Measurements from ENCODE around the gene ZGPAT.
"Not testable (repeated sequence)": the region's sequence is repeated elsewhere in the genome, so short reads cannot be mapped to it uniquely, and the experiment has no call there.

ZGPAT gene, protein sequence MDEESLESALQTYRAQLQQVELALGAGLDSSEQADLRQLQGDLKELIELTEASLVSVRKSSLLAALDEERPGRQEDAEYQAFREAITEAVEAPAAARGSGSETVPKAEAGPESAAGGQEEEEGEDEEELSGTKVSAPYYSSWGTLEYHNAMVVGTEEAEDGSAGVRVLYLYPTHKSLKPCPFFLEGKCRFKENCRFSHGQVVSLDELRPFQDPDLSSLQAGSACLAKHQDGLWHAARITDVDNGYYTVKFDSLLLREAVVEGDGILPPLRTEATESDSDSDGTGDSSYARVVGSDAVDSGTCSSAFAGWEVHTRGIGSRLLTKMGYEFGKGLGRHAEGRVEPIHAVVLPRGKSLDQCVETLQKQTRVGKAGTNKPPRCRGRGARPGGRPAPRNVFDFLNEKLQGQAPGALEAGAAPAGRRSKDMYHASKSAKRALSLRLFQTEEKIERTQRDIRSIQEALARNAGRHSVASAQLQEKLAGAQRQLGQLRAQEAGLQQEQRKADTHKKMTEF

DNA sequence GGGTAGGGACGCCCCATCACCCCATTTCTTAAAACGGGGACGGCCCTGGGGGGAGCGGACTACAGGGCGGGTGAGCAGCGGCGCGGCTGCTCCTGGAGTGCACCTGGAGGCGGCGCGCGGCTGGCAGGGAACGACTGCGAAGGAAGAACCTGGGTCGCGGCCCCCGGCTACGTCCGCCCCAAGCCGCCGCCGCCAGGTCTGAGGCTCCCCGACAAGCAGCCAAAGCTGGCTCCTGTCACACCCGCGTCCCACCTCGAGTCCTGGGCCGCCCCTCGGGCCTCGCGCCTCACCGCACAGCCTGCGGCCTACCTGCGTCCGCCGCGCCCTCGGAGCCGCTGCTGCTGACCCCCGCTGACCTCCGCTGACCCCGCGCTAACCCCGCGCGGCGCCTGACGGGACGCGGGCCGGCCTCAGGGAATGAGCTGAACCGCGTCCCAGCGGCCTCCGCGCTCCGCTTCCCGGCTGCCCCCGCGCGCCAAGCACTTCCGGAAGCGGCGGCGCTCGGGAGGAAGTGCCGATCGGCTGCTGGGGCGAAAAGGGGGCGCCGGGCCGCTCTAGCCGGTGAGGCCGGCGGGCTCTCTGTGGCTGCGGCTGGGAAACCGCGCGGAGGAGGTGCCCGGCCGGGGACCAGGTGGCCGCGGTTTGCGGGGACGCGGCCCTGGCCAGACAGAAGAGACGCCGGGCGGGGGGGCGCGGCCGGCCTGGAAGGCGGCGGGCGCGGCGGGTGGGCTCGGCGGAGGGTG, at the start of gene ZGPAT, which contains the start of gene ARFRP1:
Gene ZGPAT (plus strand): TSS at position 482 of the 743 bp plus-strand sequence. CDS start 542 bp downstream, outside the sequence.
Gene ARFRP1 (minus strand): TSS at position 419 of the 743 bp plus-strand sequence. CDS start 885 bp downstream, outside the sequence.
- peak; percentile 85 for DNase-seq

DNA sequence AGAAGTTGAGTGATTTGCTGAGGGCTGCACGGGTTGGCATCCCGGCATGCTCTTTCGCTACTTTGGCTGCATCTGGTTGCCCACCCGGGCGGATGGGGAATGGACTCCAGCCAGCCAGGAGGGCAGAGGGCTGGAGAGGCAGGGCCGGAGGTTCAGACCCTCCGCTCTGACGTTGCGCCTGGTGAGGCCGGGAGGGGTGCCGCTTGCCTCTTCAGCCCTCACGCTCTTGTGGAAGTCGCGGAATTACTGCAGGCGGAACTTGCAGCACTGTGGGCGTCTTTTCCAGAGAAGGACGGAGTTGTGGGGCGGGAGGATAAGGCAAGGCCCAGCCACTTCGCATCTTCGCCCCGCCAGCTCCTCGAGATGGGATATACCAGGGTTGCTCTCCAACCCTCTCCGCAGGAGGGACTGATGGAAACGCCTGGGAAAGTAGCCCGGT, 49.1 kb upstream of the ZGPAT start:
- DNase-seq, result no peak

DNA sequence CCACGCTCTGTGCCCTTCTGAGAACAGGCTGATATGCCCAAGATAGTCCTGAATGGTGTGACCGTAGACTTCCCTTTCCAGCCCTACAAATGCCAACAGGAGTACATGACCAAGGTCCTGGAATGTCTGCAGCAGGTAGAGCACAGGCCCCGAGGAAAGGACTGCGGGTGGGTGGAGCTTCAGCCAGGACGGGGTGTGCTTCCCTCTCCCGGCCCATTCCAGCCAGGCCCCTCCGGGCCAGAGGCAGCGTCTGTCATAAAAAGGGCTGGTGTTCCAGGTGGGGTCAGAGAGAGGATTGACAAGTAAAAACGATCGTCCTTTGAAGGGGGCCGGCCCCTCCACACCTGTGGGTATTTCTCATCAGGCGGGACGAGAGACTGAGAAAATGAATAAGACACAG, 48.5 kb upstream of the ZGPAT start:
- no peak for DNase-seq

DNA sequence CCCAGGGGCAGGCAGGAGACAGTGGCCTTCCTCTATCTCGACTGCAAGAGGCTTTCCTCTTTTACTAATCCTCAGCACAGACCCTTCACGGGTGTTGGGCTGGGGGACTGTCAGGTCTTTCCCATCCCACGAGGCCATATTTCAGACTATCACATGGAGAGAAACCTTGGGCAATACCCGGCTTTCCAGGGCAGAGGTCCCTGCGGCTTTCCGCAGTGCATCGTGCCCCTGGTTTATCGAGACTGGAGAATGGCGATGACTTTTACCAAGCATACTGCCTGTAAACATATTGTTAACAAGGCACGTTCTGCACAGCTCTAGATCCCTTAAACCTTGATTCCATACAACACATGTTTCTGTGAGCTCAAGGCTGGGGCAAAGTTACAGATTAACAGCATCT, 47.7 kb upstream of the ZGPAT start:
- not testable (repeated sequence) for DNase-seq

DNA sequence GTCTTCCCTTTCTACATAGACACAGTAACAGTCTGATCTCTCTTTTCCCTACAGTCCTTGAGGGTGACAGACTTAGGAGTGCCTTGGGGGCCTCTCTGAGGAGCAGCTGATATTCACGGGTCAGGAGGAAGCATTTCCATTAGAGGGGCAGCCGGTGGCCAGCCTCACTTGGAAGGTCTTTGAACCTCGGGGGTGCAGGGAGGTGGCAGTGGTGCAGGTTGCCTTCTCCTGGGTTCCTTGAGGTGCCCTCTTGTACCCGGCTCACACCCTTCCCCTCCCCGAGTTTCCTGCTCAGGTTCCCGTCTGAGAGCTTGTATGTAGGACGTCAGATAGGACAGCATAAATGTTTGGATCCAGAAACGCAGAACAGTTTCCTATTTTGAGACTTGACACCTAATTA, 47.2 kb upstream of the ZGPAT start:
- DNase-seq, result no peak

DNA sequence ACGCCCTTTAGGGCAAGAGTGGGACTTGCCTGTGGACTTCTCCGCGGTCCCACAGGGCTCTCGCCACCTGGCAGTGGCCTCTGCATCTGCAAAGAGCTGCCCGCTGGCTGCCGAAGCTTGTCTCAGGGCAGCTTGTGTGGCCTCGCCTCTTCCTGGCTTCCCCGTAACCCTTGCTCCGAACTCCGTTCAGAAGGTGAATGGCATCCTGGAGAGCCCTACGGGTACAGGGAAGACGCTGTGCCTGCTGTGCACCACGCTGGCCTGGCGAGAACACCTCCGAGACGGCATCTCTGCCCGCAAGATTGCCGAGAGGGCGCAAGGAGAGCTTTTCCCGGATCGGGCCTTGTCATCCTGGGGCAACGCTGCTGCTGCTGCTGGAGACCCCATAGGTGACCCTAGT, 46.7 kb upstream of the ZGPAT start:
- no peak for DNase-seq

DNA sequence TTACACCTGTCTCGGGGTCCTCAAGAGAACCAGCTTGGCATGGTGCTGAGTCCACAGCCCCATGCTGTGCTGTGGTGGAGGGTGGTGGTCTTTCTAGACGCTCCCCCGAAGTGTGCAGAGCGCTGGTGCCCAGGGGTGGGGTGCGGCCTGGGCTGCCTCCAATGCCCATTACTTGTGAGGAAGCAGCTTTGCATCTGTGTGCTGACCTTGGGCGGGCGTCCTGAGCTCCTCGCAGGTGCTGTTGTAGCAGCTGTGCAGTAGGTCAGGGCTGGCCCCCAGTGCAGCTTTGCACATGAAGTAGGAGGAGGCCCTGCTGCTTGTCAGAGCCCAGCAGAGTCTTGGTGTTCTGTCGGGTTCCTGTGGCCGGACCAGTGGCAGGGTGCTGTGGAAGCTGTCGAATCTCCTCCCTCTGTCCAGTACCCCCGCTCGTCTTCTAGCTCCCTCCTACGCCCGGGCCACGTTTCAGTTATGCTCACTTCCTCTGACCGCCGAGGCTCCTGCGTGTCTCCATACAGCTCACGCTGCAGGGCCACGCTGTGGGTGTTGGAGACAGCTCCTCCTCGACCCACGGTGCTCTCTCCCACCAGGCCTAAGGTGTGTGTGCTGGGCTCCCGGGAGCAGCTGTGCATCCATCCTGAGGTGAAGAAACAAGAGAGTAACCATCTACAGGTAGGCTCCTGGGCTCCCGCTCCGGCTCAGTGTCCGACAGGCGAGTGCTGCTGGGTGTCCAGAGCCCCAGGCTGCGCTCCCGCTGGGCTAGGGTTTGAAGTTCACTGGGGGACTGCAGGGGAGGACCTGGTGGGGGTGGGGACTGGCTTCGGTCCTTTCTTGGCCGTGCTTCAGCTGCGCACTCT, 45.7 kb upstream of the ZGPAT start:
- no peak for DNase-seq

DNA sequence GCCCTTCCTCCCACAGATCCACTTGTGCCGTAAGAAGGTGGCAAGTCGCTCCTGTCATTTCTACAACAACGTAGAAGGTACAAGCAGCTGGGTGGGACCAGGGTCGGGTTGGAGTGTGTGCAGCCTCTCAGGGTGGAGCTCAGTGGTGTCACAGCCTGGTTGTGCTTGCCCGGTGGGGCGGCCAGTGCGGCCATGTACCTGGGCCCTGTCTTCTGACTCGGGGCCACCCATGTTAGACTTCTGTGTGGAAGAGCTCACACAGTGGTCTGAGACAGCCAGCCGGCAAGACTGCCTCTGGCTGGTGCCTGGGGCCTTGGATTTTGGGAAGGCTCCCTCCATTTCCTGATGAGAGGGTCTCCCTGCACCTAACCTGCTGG, 45.0 kb upstream of the ZGPAT start:
- DNase-seq, result no peak

DNA sequence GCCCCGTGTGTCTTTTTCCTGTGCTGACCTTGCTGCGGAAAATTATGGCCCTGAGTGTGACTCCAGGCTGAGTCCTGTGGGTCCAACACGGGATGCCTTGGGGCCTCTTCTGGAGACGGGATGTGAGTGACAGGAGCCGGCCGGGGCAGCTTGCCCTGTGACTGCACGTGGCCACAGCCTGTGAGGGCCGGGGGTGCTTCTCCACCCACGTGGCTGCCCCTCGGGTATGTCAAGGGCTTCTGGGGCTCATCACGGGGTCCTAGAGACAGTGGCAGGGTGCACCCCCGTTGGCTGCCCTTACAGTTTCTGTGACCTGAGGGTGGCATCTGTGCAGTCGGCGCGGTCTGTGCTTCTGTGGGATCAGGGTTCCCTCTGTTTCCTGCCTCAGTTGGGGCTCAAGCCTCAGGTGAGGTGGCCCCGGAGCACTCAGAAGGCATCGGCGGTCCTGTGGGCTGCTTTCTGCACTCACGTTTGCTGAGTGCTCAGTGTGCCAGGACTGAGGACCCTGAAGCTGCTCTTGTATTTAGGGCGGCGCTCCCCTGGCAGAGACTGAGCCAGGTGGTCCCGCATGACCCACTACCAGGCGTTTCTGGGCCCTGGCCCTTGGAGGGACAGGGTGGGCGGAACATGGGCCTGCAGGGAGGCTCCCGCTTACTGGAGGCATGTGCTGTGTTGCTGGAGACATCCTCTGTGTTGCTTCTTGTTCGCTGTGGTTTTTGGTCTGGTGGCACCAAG, 44.3 kb upstream of the ZGPAT start:
- no peak for DNase-seq

DNA sequence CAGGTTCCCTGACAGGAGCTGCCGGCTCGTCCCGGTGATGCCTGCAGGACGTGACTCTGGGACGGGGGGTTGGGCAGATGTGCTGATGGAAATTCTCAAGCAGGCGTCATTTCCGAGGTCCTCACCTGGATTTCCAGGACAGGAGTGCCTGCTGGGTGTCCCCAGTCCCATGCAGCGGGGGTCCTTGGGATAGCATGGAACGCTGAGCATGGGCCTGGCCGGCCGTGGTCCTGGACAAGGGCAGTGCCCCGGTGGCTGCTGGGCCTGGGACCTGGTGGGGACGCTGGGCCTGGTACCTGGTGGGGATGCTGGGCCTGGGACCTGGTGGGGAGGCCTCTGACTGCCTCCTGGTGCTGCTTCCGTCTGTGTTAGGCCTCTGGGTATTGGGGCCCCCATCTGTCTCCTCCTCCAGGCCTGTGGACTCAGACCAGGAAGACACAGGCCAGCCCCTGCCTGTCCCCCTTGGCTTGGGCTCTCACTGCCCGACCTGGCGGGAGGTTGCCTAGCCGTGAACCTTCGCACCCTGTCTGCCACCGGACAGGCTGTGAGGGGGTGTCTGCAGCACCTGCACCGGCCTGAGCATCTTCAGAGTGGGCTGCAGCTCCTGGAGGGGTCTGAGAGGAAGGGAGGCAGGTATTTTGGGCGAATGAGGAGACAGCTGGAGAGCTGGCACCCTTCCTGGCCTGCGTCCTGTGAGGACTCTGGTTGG, 43.5 kb upstream of the ZGPAT start:
- no peak for DNase-seq

DNA sequence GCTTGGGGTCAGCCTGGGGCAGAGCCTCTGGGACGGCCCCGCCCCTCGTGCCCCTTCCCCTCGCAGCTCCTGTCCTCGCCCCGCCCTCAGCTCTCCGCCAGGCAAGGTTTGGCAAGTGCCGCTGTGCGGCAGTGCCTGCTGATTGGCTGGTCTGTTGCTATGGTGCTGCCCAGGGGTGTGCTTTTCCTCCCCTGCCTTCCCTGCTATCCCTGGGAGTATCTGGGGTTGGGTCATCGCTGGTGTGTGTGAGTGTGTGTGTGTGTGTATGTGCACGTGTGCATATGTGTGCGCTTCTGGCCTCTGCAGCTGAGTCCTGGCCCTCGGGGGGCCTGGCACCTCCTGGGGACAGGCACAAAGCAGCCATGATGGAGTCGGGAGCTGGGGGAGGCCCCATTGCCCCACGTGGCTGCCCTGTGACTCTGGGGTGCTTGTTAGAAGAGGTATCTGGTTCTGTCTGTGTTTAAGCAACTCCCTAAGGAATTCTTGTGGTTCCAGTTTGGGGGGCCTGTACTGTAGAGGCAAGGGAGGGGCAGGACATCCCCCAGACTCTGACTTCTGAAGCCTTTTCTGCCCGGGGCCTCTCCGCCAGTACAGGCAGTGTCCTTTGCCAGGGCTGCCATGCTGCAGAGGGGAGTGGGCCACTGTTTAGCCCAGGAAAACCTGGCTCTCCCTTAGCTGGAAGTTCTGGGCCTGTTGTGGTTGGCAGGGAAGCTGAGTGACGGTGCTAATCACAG, 42.8 kb upstream of the ZGPAT start:
- no peak for DNase-seq

DNA sequence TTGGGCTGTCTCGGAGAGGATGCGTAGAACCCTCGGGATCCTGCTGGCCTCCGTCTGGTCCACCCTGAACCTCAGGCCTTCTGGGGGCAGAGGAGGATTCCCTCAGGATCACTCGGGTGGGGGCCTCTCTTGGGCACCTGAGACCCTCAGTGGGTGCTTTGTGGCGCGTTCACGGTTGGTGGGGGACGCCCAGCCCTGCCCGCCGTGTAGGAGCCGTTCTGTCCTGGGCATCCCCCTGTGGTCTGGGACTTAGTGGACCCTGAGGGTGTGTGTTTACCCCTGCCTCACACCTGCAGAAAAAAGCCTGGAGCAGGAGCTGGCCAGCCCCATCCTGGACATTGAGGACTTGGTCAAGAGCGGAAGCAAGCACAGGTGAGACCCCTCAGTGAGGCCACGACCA, 42.1 kb upstream of the ZGPAT start:
- no peak for DNase-seq

DNA sequence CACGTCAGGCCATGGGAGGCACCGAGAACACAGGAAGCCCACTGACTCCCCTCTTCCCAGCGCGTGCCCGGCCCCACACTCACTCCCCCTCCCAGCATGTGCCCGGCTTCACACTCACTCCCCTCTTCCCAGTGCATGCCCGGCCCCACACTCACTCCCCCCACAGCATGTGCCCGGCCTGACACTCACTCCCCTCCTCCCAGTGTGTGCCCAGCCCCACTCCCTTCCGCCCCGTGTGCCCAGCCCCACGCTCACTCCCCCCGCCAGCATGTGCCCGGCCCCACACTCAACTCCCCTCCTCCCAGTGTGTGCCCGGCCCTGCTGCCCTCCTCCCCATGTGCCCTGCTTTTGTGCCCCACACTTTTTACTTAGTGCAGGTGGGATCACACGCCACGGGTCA, 40.0 kb upstream of the ZGPAT start:
- no peak for DNase-seq

DNA sequence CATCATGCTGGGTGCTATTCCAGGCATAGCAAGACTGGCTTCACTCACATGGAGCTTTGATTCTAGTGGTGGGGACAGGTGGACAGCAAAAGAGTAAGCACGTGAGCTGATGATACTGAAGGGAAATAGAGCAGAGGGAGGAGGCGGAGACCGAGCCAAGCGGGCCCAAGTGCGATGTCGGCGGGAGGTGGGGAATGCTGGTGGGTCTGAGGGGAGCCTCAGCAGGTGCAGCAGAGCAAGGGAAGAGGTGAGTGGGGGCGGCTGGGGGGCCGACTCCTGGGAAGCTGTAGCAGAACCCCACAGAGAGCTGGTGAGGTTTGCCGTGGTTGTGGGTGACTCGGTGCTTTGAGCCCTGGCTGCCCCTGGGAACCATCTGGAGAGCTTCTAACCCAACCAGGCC, 39.5 kb upstream of the ZGPAT start:
- no peak for DNase-seq

DNA sequence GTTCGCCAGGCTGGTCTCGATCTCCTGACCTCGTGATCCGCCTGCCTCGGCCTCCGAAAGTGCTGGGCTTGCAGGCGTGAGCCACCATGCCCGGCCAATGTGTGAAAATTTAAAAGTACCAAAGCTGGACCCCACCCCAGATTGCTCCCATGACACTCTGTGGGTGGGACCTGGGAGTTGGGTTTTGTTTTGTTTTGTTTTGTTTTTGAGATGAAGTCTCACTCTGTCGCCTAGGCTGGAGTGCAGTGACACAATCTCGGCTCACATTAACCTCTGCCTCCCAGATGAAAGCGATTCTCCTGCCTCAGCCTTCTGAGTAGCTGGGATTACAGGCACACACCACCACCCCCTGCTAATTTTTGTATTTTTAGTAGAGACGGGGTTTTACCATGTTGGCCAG, 36.1 kb upstream of the ZGPAT start:
- DNase-seq, result not testable (repeated sequence)

DNA sequence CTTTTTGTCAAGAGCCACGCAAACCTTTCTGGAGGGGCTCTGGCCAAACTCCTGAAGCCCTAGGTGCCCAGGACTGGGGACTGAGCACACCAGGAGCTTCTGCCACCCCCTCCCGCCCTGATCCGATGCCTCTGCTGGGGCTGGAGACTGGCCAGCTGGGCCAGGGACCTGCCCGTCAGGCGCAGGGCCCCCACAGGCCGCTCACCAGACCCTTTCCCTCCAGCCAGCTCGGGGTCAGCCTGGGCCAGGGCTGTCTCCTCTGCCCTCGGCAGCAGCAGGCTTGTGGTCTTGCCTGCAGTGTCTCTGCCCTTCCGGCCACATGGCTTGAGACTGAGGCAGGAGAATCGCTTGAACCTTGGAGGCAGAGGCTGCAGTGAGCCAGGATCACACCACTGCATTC, 35.2 kb upstream of the ZGPAT start:
- DNase-seq, result no peak

DNA sequence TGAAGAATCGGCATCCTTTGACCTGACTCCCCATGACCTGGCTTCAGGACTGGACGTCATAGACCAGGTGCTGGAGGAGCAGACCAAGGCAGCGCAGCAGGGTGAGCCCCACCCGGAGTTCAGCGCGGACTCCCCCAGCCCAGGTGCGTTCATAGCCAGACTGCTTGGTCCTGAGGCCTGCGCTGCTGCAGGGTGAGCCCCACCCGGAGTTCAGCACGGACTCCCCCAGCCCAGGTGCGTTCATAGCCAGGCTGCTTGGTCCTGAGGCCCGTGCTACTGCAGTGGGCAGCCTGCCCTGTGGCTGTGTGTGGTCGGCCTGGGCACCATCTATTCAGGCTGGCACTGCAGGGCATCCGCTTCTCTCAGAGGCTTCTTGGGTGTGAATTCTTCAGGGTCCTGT, 33.9 kb upstream of the ZGPAT start:
- no peak for DNase-seq

DNA sequence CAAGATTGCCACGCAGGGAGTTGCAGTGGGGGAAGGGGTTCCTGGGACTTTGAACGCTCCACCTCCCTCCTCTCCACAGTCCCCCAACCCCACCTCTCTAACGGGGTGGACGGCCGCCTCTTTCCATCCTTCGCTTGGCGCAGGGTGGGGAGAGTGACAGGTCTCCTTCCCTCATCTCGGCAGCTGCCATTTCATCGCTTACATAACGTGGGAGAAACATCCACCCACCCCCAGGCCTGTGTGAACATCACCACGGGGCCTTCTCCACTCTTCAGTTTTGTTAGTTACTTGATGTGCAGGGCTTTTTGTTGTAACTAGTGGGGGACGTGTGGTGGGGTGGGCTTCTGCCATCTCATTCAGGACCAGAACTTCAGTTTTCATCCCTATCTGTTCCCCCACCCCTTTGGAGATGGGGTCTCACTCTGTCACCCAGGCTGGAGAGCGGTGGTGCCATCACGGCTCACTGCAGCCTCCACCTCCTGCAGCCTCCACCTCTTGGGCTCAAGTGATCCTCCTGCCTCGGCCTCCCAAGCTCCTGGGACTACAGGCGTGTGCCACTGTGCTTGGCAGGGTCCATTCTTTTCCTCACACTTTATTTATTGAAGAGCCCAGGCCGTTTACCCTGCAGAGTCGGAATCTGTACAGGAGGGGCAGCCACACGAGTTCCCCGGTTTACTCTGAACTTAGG, 32.0 kb upstream of the ZGPAT start:
- DNase-seq, result no peak

DNA sequence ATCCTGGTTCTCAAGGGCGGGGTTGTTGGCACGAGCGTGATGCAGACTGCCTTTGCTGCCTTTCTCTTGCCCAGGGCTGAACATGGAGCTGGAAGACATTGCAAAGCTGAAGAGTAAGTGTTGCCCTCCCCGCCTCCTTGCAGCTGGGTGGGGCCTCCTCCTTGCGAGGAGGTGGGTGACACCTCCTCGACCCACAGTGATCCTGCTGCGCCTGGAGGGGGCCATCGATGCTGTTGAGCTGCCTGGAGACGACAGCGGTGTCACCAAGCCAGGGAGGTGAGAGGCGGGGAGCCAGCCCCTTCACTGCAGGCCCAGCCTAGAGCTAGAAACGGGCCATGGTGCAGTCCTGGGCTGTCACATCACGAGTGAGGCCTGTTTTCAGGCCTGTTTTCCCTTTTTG, 29.8 kb upstream of the ZGPAT start:
- no peak for DNase-seq

Data from NCI-H1105 (cell line).